H1 (cell line): ENCODE results near the gene MFAP5. TPM values are rescaled to one million over a fixed set of nuclear protein-coding genes. Genes with fewer than 3 reads are reported as not detected.

Experiments used
- CTCF ChIA-PET: fragments of 300-600 bp; sonication (Branson Sonifier 250); formaldehyde crosslinking; loops from one replicate; lab custom pipeline; 2021; ENCODE audit not compliant: partially characterized antibody; lab: Charles Lee
- POLR2A ChIA-PET: fragments of 300-600 bp; sonication (Branson Sonifier 250); formaldehyde crosslinking; loops from one replicate; lab custom pipeline; 2021; ENCODE audit warnings: inconsistent platforms; ENCODE audit not compliant: partially characterized antibody; lab: Charles Lee
- DNase-seq, 2 experiments: peaks; one replicate each; pipeline versions ENCODE4 v3.0.0 to v3.0.0-alpha.2; 2010 to 2022; ENCODE audit warnings: low spot score in 2 of 2, low read depth in 1 of 2, mixed read lengths in 1 of 2
- FAIRE-seq: peaks from 2 replicates; lab custom pipeline; 2011; peaks lifted over from hg19 to GRCh38; lab: Jason Lieb, UNC
- H2AFZ ChIP-seq: 2 replicates; pipeline ENCODE4 v1.8.1; 2012; ENCODE audit warnings: low read length, inconsistent platforms
- H2AK5ac ChIP-seq: 2 replicates; pipeline ENCODE4 v1.6.1; 2013; ENCODE audit warnings: low read depth, low read length
- H2BK120ac ChIP-seq: replicated peaks from 2 replicates; pipeline ENCODE3; 2013; ENCODE audit warnings: low read depth, low read length, inconsistent platforms
- H2BK12ac ChIP-seq: 2 replicates; pipeline ENCODE4 v1.6.1; 2013; ENCODE audit warnings: low read depth, low read length
- H2BK15ac ChIP-seq: 2 replicates; pipeline ENCODE4 v1.6.1; 2013; ENCODE audit warnings: low read length
- H2BK20ac ChIP-seq: 2 replicates; pipeline ENCODE4 v1.6.1; 2013; ENCODE audit warnings: low read length
- H2BK5ac ChIP-seq: 2 replicates; pipeline ENCODE4 v1.6.1; 2013; ENCODE audit warnings: low read depth, low read length
- H3K14ac ChIP-seq: 2 replicates; pipeline ENCODE4 v1.6.1; 2013; ENCODE audit warnings: inconsistent platforms; ENCODE audit not compliant: insufficient read length
- H3K18ac ChIP-seq: 2 replicates; pipeline ENCODE4 v1.6.1; 2013; ENCODE audit warnings: low read length; ENCODE audit errors: extremely low read depth
- H3K23ac ChIP-seq: 2 replicates; pipeline ENCODE4 v1.6.1; 2013; ENCODE audit warnings: inconsistent platforms; ENCODE audit not compliant: insufficient read length
- H3K23me2 ChIP-seq: 2 replicates; pipeline ENCODE4 v1.6.1; 2013; ENCODE audit warnings: low read depth, low read length
- H3K27ac ChIP-seq: 2 replicates; pipeline ENCODE4 v1.6.1; 2011; ENCODE audit warnings: low read depth, low read length, inconsistent platforms
- H3K27me3 ChIP-seq, 4 experiments: replicated peaks in 1 of 4; 1 replicate in 1 of 4; 2 replicates in 3 of 4; pipeline versions ENCODE4 v1.6.1 to v1.8.1; 2011 to 2013; ENCODE audit warnings: low read length in 3 of 4, mild to moderate bottlenecking in 3 of 4, inconsistent platforms in 2 of 4, mixed read lengths in 2 of 4, moderate library complexity in 1 of 4; ENCODE audit not compliant: control insufficient read depth in 3 of 4, insufficient read depth in 3 of 4; ENCODE audit errors: extremely low read depth in 1 of 4
- H3K36me3 ChIP-seq, 4 experiments: 2 replicates each; pipeline versions ENCODE4 v1.6.1 to v1.8.1; 2011 to 2013; ENCODE audit warnings: mild to moderate bottlenecking in 4 of 4, low read length in 3 of 4, moderate library complexity in 2 of 4, control low read depth in 1 of 4, inconsistent platforms in 1 of 4; ENCODE audit not compliant: insufficient read depth in 4 of 4, control insufficient read depth in 2 of 4
- H3K4ac ChIP-seq: replicated peaks from 2 replicates; pipeline ENCODE3; 2013; ENCODE audit warnings: low read length, low read depth, mixed read lengths, inconsistent platforms; ENCODE audit not compliant: insufficient read length
- H3K4me1 ChIP-seq, 4 experiments: replicated peaks in 1 of 4; 1 replicate in 1 of 4; 2 replicates in 3 of 4; pipeline versions ENCODE4 v1.6.1 to v1.8.1; 2011 to 2013; ENCODE audit warnings: low read length in 3 of 4, inconsistent platforms in 2 of 4, mixed read lengths in 1 of 4; ENCODE audit not compliant: insufficient read depth in 4 of 4, control insufficient read depth in 3 of 4
- H3K4me2 ChIP-seq, 2 experiments: 2 replicates each; pipeline versions ENCODE4 v1.6.1 to v1.8.1; 2011 to 2013; ENCODE audit warnings: low read depth in 2 of 2, low read length in 2 of 2, control low read depth in 1 of 2, inconsistent platforms in 1 of 2, mild to moderate bottlenecking in 1 of 2; ENCODE audit not compliant: insufficient read depth in 1 of 2
- H3K4me3 ChIP-seq, 4 experiments: fragments of 200-600, 300-600 bp in 1 of 4; sonication (generic), shearing (Covaris generic), sonication (Bioruptor Twin) in 1 of 4; 2 replicates each; pipeline versions ENCODE4 v1.5.1 to v1.8.1; 2011 to 2016; ENCODE audit warnings: low read length in 4 of 4, low read depth in 3 of 4, control low read depth in 2 of 4, inconsistent platforms in 2 of 4, mild to moderate bottlenecking in 2 of 4, mixed read lengths in 1 of 4, moderate library complexity in 1 of 4; ENCODE audit not compliant: insufficient read depth in 2 of 4; ENCODE audit errors: extremely low read depth in 1 of 4
- H3K56ac ChIP-seq: replicated peaks from 2 replicates; pipeline ENCODE3; 2013; ENCODE audit warnings: low read depth, mild to moderate bottlenecking, mixed read lengths, low read length, inconsistent platforms; ENCODE audit not compliant: insufficient read length
- H3K79me1 ChIP-seq: 2 replicates; pipeline ENCODE4 v1.6.1; 2013; ENCODE audit warnings: low read depth, low read length, control low read depth
- H3K79me2 ChIP-seq, 2 experiments: 2 replicates each; pipeline versions ENCODE4 v1.6.1 to v1.8.1; 2012 to 2013; ENCODE audit warnings: low read length in 2 of 2, mild to moderate bottlenecking in 2 of 2, inconsistent platforms in 1 of 2; ENCODE audit not compliant: insufficient read depth in 2 of 2, control insufficient read depth in 1 of 2
- H3K9ac ChIP-seq, 4 experiments: replicated peaks in 1 of 4; 1 replicate in 1 of 4; 2 replicates in 3 of 4; pipeline versions ENCODE4 v1.6.1 to v1.8.1; 2011 to 2013; ENCODE audit warnings: low read depth in 3 of 4, low read length in 3 of 4, control low read depth in 2 of 4, mild to moderate bottlenecking in 2 of 4, moderate library complexity in 2 of 4, inconsistent platforms in 1 of 4; ENCODE audit errors: extremely low read depth in 1 of 4
- H3K9me3 ChIP-seq, 2 experiments: 2 replicates each; pipeline versions ENCODE4 v1.6.1 to v1.8.1; 2012 to 2013; ENCODE audit warnings: mild to moderate bottlenecking in 2 of 2, moderate library complexity in 2 of 2, control low read depth in 1 of 2, inconsistent platforms in 1 of 2, low read depth in 1 of 2, low read length in 1 of 2, mixed read lengths in 1 of 2; ENCODE audit not compliant: insufficient read depth in 2 of 2
- H4K20me1 ChIP-seq, 2 experiments: replicated peaks in 1 of 2; 2 replicates each; pipeline versions ENCODE3 to v1.8.1; 2011 to 2013; ENCODE audit warnings: inconsistent platforms in 2 of 2, low read length in 2 of 2, mild to moderate bottlenecking in 1 of 2; ENCODE audit not compliant: insufficient read depth in 2 of 2, control insufficient read depth in 1 of 2
- H4K5ac ChIP-seq: 2 replicates; pipeline ENCODE4 v1.6.1; 2013; ENCODE audit warnings: low read length, low read depth, mixed read lengths, inconsistent platforms; ENCODE audit not compliant: insufficient read length
- H4K8ac ChIP-seq: 2 replicates; pipeline ENCODE4 v1.8.0; 2013; ENCODE audit warnings: mild to moderate bottlenecking, moderate library complexity, low read length, inconsistent platforms; ENCODE audit not compliant: insufficient read depth; ENCODE audit errors: extremely low read depth
- H4K91ac ChIP-seq: replicated peaks from 2 replicates; pipeline ENCODE3; 2013; ENCODE audit warnings: low read length, mixed read lengths, inconsistent platforms; ENCODE audit not compliant: insufficient read length
- CHD1 ChIP-seq: IDR thresholded peaks from 2 replicates; pipeline ENCODE4 v1.6.1; 2012; ENCODE audit warnings: low read depth, low read length, improper control_type of control experiment
- KDM5A ChIP-seq: fragments of 200-600 bp; IDR thresholded peaks from 2 replicates; pipeline ENCODE4 v1.7.1; 2012; ENCODE audit warnings: mild to moderate bottlenecking, low read length, inconsistent platforms, mixed read lengths
- SP4 ChIP-seq: IDR thresholded peaks from 2 replicates; pipeline ENCODE4 v1.6.1; 2012; ENCODE audit warnings: low read length, inconsistent platforms
- WGBS, 2 experiments: shearing (Covaris generic) in 1 of 2; methylation state at CpG; one replicate each; pipeline versions ENCODE4 v1.1.6 to v1.1.7; 2013 to 2015; ENCODE audit warnings: low lambda C conversion rate in 2 of 2, mixed read lengths in 2 of 2, inconsistent platforms in 1 of 2, low coverage in 1 of 2, missing lambda C conversion rate in 1 of 2; ENCODE audit not compliant: insufficient replicate concordance in 2 of 2, insufficient coverage in 1 of 2, insufficient read length in 1 of 2; ENCODE audit errors: extremely low coverage in 1 of 2, missing lambda C conversion rate in 1 of 2; 5-methylcytosine and 5-hydroxymethylcytosine counted together
- polyA plus RNA-seq, 7 experiments: library from polyadenylated mRNA; depleted of rRNA in 3 of 7; stranded (reverse) in 5 of 7; unstranded in 2 of 7; fragments of >200 nt in 5 of 7; fragments of 200-250 nt in 2 of 7; gene quantifications; 1 replicate in 5 of 7; 2 replicates in 1 of 7; 4 replicates in 1 of 7; pipeline versions ENCODE4 v1.2.1 to v1.2.3, GENCODE V29; 2011 to 2013; ENCODE audit warnings: missing spikeins in 2 of 7, mixed read lengths in 2 of 7
- total RNA-seq: library from RNA; stranded (reverse); fragmentation: NEBNext Ultra II Directional; extraction: Animal tissue kit (Norgen Biotek cat#: 25700); gene quantifications from 2 replicates; pipeline ENCODE4 v1.2.1, GENCODE V29; 2021

The MFAP5 gene
- total and polyA plus RNA-seq, 2 of the 8 experiments (the other 6 are each of a cell fraction or from before 2014, with no cell fraction given) = 0.60 to 0.86 TPM

DNA sequence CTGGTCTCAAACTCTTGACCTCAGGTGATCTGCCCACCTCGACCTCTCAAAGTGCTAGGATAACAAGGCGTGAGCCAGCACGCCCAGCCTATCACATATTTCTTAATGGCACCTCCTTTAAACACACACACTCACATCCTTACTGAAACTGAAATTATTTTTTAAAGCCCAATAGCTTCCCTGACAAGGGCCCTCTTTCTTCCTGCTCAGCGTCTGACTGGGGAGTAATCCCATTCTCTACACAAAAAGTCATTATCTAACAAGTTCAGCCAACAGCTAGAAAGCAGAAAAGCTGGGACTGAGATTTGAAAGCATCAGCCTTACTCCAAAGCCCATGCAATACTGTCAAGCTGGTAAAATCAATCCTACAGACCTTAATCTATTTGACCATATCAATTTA is 40.0 kb downstream of the MFAP5 start:
- Histone ChIP-seq H3K79me2 (no peaks in the 10 kb centered on the region), H3K9ac (no peak overlapping the region), H3K23me2 (no peaks in the 10 kb centered on the region), H4K91ac (no peak overlapping the region), H4K8ac (no peak overlapping the region), H2BK15ac (no peak overlapping the region), H3K56ac (no peak overlapping the region), H2BK120ac (no peak overlapping the region), H2BK12ac (no peak overlapping the region), H3K4me3 (no peak overlapping the region), H2AK5ac (no peak overlapping the region), H3K23ac (no peak overlapping the region), H3K27me3 (no peaks in the 10 kb centered on the region), H3K14ac (no peak overlapping the region), H3K4ac (no peak overlapping the region), H3K18ac (no peak overlapping the region), H3K79me1 (no peaks in the 10 kb centered on the region), H3K36me3 (peaks cover 0 to 4% (median 0%) of the 10 kb centered on the region in 4 experiments; a peak in 1 of 8 replicates), H3K9me3 (peaks cover 0 to 9% of the 10 kb centered on the region in 2 experiments; a peak in 1 of 4 replicates), H4K5ac (no peak overlapping the region), H3K4me2 (no peak overlapping the region), H2BK20ac (no peak overlapping the region), H2BK5ac (no peak overlapping the region), H2AFZ (no peak overlapping the region), H3K27ac (no peak overlapping the region), H4K20me1 (no peaks in the 10 kb centered on the region), H3K4me1 (no peaks in the 10 kb centered on the region)
- FAIRE-seq (no peak), DNase-seq (no peak)
- WGBS, 2 experiments = 92% methylated on average over 4 of the region's 4 CpGs; no CpG with 5 or more reads in 1 of the 2 experiments
- POLR2A ChIA-PET = no interaction called here
- CTCF ChIA-PET = interaction anchor here (1.3 to 2.8 kb wide), 3 partner anchors 12 to 78 kb away, joined by 4 to 21 read pairs (median 6); partner anchors contain the start of gene AICDA
- TF ChIP-seq SP4 = no peak
- no peak for TF ChIP-seq CHD1
- no peak for TF ChIP-seq KDM5A
